Islet precursor cell (in vitro differentiated cells): ENCODE data around the gene TCF12.

Experiments used
- DNase-seq: peaks from one replicate; pipeline ENCODE4 v3.0.0-alpha.2; 2018

The TCF12 gene

GRCh38 chr15:56918046-56918938 lies at the start of gene TCF12:
Gene TCF12, plus strand, starts transcription at chr15:56918644. Its CDS starts 1,270 bp downstream, at chr15:56919914.
- peak; percentile 98 for DNase-seq

DNA sequence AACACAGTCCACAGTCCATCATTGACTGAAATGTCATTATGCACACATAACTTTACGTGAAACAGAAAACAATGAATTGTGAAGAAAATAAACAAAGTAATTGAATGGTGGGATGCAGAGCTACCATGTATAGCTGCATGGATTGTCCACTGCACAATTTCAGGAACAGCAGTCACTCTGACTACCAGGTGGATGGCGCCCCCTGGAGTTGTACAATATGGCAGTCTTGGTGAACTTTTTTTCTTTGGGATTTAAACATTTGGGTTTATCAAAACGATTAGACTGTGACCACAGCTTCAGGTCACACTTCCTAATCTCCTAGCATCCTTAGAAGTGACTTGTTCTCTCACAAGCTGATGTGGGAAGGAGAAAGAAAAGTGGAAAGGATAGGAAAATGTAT lies 48.9 kb upstream of the TCF12 start:
- no peak for DNase-seq

DNA sequence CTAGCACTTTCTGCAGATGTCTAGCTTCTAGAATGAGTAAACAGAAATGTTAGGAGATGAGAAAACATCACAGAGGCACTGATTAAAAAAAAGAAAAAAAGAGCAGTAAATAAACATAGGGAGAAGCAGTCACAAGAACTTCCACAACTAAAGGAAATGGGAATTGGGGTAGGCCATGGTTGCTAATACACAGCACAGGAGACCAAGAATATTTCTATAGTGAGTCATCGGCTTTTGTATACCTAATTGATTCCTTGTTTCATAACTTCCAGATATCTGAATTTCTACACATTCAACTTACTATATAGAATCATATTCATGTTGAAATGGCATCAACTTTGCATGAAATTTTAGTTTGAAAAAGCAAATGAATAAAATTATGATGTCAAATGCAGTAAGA lies 47.3 kb upstream of the TCF12 start:
- DNase-seq = no peak

DNA sequence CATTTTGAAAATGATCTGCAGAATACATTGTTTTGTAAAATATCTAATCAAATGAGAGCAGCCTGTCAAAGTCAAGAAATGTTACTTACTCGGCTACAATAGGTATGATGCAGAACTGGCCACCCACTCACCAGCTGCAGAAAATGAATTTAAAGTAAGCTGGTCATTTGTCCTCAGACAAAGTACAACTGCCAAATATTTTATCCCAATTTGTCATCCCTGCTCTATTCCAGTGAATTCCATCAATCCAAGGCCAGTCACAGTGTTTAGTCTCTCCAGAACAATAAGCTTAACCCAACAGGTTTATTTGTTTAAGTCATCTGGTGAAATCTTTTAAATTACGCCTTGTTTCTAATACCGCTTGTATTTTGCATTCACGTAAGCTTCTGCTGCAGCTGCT lies 46.6 kb upstream of the TCF12 start:
- no peak for DNase-seq

DNA sequence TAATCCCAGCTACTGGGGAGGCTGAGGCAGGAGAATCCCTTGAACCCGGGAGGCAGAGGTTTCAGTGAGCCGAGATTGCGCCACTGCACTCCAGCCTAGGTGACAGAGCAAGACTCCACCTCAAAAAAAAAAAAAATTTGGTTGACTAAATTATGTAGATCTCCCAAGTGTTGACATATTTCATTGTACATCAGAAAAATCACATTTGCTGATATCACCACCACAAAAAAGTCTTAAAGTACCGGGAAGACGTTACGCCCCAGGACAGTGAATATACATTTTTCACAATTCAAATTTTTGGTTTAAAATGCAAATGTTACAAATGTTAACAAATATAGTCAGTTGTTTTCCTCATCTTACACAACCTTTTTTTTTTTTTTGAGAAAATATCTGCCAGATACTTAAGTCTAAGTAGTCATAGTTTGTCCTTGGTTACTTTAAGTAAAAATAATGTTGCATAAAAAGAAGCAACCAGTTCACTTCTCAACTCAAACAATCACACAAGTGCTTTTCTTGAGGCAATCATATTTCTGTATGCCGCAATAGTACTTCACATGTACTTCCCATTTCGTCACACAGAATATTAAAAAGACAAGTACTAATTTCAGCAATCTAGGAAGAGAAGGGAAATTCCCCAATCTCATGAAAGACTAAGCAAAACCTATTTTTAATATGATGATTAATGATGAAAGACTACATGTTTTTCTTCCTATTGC lies 41.0 kb upstream of the TCF12 start:
- no peak for DNase-seq

DNA sequence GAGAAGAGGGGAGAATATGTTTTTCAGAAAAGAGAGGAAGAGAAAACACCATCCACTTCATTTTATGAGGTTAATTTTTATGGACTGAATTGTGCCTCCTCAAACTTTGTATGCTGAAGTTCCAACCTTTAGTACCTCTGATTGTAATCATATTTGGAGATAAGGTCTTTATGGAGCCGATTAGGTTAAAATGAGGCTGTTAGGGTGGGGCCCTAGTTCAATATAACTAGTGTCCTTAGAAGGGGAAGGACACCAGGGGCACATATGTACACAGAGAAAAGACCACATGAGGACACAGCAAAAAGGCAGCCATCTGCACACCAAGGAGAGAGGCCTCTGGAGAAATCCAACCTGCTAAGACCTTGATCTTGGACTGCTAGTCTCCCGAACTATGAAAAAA lies 38.9 kb upstream of the TCF12 start:
- no peak for DNase-seq

GRCh38 chr15:56883088-56883487 lies 35.4 kb upstream of the TCF12 start:
- no peak for DNase-seq

- DNase-seq = no peak
Observed at GRCh38 chr15:56886363-56886931, 32.0 kb upstream of the TCF12 start.

- DNase-seq = peak; percentile 96
Observed at GRCh38 chr15:56886932-56887781, 31.3 kb upstream of the TCF12 start.

DNA sequence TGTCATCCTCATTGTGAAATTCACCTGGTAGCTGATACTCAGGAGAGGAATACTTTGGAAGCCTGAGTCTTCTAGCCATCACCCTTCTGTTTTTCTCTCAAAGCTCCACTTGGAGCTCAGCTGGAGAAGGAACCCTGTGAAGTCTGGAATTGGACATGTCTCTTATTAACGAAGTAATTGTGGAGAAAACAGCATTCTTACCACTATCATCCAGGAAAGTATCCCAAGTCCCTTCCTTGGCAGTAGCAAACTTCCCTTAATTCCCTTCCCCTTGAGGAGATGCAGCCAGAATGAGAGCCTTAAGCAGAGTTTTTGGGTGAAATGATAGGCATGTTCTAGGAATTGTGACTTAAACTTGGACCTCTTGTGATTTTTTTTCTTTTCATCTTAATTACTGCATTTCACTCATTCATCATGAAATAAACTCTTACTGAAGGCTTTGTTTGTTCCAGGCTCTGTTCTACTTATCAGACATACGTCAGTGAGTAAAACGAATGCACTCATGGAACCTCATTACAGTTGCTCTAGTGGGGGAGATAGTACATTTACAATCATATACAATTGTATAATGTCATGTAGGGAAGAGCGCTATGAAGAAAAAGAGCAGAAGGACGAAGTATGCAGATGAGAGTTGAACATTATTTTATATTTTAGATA lies 30.5 kb upstream of the TCF12 start:
- no peak for DNase-seq

DNA sequence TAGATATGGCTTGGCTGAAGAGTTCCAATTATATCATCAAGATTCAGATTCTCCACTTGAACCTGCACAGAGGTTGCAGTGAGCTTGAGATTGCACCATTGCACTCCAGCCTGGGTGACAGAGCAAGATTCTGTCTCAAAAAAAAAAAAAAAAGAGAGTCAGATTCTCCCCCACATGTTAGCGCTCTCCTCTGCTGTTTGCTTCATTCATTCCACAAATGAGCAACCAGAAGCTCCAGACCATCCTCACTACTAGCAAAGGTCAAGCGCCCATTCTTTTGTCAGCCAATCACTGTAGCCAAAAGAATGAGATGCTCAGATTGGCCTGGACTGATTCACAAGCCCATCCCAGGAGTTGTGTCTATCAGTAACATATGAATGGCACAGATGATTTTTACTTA lies 28.4 kb upstream of the TCF12 start:
- no peak for DNase-seq

DNA sequence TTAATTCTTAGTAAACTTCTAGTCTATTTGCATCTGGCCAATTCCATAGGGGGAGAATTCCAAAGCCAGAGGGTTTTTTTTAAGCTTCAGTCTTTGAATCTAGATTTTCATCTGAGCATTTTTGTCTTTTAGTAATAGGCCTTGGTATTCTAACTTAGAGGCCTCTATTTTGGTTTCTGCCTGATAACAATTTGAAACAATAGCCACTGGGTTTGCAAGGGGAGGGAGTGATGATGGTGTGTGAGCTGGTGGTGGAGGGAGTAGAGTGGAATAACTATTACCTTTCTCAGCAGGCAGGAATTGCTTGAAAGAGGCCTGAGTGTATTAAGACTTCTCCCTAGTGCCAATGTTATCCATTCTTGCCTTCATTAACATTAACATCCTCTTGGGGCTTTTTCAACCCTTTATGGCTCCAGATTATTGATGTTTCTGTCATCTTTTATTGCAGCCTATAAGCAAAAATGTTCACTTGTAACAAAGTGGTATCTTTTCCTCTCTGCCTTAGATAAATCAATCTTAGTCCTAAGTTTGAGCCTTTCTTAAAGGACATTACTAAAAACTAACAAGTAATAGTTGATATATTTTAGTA lies 26.5 kb upstream of the TCF12 start:
- DNase-seq = no peak

- DNase-seq = no peak
Observed at GRCh38 chr15:56892659-56893363, 25.6 kb upstream of the TCF12 start.

DNA sequence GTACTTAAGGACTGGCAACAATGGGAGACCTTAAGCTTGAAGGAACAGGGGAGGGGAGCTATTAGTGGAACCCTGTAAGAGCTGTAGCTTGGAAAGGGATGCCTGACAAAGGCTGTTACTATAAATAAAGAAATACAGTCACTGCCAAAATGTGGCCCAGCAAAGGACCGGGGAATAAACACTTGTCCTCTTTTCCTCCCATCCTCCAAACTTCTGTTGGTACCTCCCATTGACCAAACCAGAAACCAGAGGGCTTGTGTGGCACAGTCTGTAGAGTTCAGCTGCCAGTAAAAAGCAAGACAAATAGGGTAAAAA lies 25.1 kb upstream of the TCF12 start:
- no peak for DNase-seq

DNA sequence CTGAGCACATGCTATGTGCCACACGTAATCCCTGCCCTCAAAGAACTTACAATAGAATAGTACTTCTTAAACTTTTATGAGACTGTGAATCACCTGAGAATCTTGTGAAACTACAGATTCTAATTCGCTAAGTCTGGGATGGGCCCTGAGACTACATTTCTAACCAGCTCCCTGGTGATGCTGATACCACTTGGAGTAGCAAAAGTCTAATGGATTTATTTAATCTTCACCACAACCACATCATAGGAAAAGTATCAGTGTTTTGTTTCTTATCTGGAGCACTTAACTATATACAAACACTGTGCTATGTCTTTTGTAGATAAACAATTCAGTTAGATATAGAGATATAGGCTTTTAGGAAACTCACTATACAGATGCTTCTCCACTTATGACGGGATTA lies 23.8 kb upstream of the TCF12 start:
- no peak for DNase-seq

DNA sequence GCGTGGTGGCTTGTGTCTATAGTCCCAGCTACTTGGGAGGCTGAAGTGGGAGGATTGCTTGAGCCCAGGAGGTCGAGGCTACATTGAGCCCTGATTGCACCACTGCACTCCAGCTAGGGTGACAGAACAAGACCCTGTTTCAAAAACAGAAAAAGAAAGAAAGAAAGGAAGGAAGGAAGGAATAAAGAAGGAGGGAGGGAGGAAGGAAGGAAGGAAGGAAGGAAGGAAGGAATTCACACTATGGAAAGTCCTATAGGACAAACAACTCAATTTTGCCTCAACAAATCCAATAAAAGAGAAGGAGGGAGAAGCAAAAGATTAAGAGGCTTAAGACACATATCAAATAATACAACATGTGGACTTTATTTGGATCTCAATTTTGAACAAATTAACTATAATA lies 16.5 kb upstream of the TCF12 start:
- no peak for DNase-seq

- no peak for DNase-seq
Observed at GRCh38 chr15:56906766-56907165, 11.7 kb upstream of the TCF12 start.

- no peak for DNase-seq
Observed at GRCh38 chr15:56910801-56911200, 7.6 kb upstream of the TCF12 start.

DNA sequence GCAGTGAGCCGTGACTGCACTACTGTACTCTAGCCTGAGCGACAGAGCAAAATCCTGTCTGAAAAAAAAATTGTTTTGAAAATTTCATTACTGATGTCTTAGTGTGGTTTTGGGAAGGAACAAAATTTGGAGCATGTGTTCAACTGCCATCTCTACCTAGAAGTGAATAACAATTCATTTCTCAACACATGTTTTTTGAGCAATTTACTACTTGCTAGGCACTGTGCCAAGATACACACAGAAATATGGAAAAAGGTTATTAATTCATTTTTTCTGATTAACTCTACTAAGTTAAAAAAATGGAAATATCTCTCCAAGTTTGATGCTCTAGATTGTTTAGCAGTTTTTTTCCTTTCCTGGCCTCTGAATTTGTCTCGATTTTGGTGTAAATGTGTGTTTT lies 5.2 kb upstream of the TCF12 start:
- DNase-seq = no peak

DNA sequence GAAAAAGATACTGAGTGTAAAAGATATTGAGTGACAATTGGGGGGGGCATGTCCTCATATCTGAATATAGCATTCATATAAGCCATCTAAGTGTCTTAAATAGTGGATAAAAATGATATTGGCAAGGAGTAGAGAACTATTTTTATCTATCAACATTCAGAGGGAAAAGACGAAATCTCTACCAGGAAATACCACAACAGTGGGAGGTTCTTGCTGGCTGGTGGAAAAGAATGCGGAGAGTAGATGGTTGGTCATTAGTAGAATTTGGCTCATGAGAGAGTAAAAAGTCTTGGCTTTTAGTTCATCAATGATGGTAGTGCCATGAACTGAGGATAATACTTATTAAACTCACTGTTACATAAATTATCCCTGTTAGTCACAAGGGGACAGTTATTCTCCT lies 4.8 kb upstream of the TCF12 start:
- DNase-seq = no peak

GRCh38 chr15:56915888-56916287 lies 2.6 kb upstream of the TCF12 start:
- no peak for DNase-seq
